RWPE2 (cell line): ENCODE results near the gene SAP130.

Experiments used
- ATAC-seq: fragments of 200-7000 bp; cut with Tn5 transposase; 3 replicates; pipeline ENCODE4 v1.9.1; 2021; ENCODE audit warnings: low read depth
- DNase-seq: peaks from one replicate; pipeline ENCODE4 v3.0.0-alpha.2; 2020; ENCODE audit warnings: low spot score
- H3K27ac ChIP-seq: fragments of 450-650 bp; 2 replicates; pipeline ENCODE4 v1.5.1; 2017; ENCODE audit warnings: mild to moderate bottlenecking; ENCODE audit not compliant: poor library complexity, severe bottlenecking
- H3K27me3 ChIP-seq: fragments of 250-450 bp; sonication (Bioruptor Pico); 2 replicates; pipeline ENCODE4 v1.5.1; 2021; ENCODE audit warnings: mild to moderate bottlenecking, moderate library complexity; ENCODE audit not compliant: insufficient read depth, poor library complexity, severe bottlenecking
- H3K36me3 ChIP-seq: fragments of 250-450 bp; sonication (Bioruptor Pico); 2 replicates; pipeline ENCODE4 v1.5.1; 2020; ENCODE audit warnings: low read depth, mild to moderate bottlenecking, moderate library complexity
- H3K4me1 ChIP-seq: fragments of 250-450 bp; sonication (Bioruptor Pico); 2 replicates; pipeline ENCODE4 v1.5.1; 2021; ENCODE audit warnings: mild to moderate bottlenecking, moderate library complexity; ENCODE audit not compliant: insufficient read depth, poor library complexity, severe bottlenecking
- H3K4me3 ChIP-seq: fragments of 250-450 bp; sonication (Bioruptor Pico); 2 replicates; pipeline ENCODE4 v1.5.1; 2021; ENCODE audit warnings: mild to moderate bottlenecking, moderate library complexity; ENCODE audit not compliant: severe bottlenecking
- H3K9me3 ChIP-seq: fragments of 250-450 bp; sonication (Bioruptor Pico); 2 replicates; pipeline ENCODE4 v1.5.1; 2021; ENCODE audit warnings: mild to moderate bottlenecking, moderate library complexity; ENCODE audit not compliant: severe bottlenecking
- CTCF ChIP-seq: fragments of 450-650 bp; IDR thresholded peaks from one replicate; pipeline ENCODE4 v1.5.1; 2017; ENCODE audit warnings: mild to moderate bottlenecking, moderate library complexity; ENCODE audit not compliant: poor library complexity, severe bottlenecking

SAP130 gene

GRCh38 chr2:128064353-128064752 lies 36.5 kb upstream of the SAP130 start:
- Histone ChIP-seq H3K27ac (no peak overlapping the region), H3K4me1 (no peaks in the 10 kb centered on the region), H3K36me3 (no peaks in the 10 kb centered on the region), H3K9me3 (no peaks in the 10 kb centered on the region), H3K27me3 (no peaks in the 10 kb centered on the region), H3K4me3 (no peak overlapping the region)
- ATAC-seq (no peak), DNase-seq (no peak)
- TF ChIP-seq CTCF: no peak

GRCh38 chr2:128062571-128062970 lies 34.7 kb upstream of the SAP130 start:
- H3K27ac ChIP-seq: no peak overlapping the region
- H3K36me3 ChIP-seq: no peaks in the 10 kb centered on the region
- TF ChIP-seq CTCF: no peak
- ATAC-seq (no peak), DNase-seq (no peak)
- H3K27me3 ChIP-seq: no peaks in the 10 kb centered on the region
- H3K4me3 ChIP-seq: no peak overlapping the region
- H3K4me1 ChIP-seq: no peaks in the 10 kb centered on the region
- H3K9me3 ChIP-seq: no peaks in the 10 kb centered on the region

GRCh38 chr2:128058114-128058513 lies 30.3 kb upstream of the SAP130 start:
- no peak overlapping the region for H3K4me3 ChIP-seq
- DNase-seq (no peak), ATAC-seq (no peak)
- no peak for TF ChIP-seq CTCF
- H3K27ac ChIP-seq: no peak overlapping the region
- H3K36me3 ChIP-seq: no peaks in the 10 kb centered on the region
- no peaks in the 10 kb centered on the region for H3K9me3 ChIP-seq
- H3K4me1 ChIP-seq: no peaks in the 10 kb centered on the region
- no peaks in the 10 kb centered on the region for H3K27me3 ChIP-seq

GRCh38 chr2:128057334-128057733 lies 29.5 kb upstream of the SAP130 start:
- no peaks in the 10 kb centered on the region for H3K4me1 ChIP-seq
- TF ChIP-seq CTCF: no peak
- no peak overlapping the region for H3K4me3 ChIP-seq
- no peak for ATAC-seq
- no peaks in the 10 kb centered on the region for H3K9me3 ChIP-seq
- no peaks in the 10 kb centered on the region for H3K36me3 ChIP-seq
- DNase-seq: no peak
- H3K27ac ChIP-seq: no peak overlapping the region
- no peaks in the 10 kb centered on the region for H3K27me3 ChIP-seq

GRCh38 chr2:128054104-128054885 lies 26.4 kb upstream of the SAP130 start:
- TF ChIP-seq CTCF: no peak
- Histone ChIP-seq H3K36me3 (no peaks in the 10 kb centered on the region), H3K4me1 (no peaks in the 10 kb centered on the region), H3K4me3 (no peak overlapping the region), H3K27me3 (no peaks in the 10 kb centered on the region), H3K9me3 (no peaks in the 10 kb centered on the region), H3K27ac (no peak overlapping the region)
- ATAC-seq (no peak), DNase-seq (no peak)
